ENCODE results near the gene ANP32E.
A peak's percentile ranks its signal among the peaks of the same experiment; 100 is the strongest.
"Not testable (repeated sequence)": the region's sequence is repeated elsewhere in the genome, so short reads cannot be mapped to it uniquely, and the experiment has no call there.

The ANP32E gene

GRCh38 chr1:150212070-150212469 is 23.8 kb downstream of the ANP32E start:
- no peak overlapping the region for H3K4me3 ChIP-seq (replicated peaks; ENCODE audit: low read depth, low read length)
- TF ChIP-seq, protein P1, sequence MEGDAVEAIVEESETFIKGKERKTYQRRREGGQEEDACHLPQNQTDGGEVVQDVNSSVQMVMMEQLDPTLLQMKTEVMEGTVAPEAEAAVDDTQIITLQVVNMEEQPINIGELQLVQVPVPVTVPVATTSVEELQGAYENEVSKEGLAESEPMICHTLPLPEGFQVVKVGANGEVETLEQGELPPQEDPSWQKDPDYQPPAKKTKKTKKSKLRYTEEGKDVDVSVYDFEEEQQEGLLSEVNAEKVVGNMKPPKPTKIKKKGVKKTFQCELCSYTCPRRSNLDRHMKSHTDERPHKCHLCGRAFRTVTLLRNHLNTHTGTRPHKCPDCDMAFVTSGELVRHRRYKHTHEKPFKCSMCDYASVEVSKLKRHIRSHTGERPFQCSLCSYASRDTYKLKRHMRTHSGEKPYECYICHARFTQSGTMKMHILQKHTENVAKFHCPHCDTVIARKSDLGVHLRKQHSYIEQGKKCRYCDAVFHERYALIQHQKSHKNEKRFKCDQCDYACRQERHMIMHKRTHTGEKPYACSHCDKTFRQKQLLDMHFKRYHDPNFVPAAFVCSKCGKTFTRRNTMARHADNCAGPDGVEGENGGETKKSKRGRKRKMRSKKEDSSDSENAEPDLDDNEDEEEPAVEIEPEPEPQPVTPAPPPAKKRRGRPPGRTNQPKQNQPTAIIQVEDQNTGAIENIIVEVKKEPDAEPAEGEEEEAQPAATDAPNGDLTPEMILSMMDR (IDR thresholded peaks at IDR 0.05; ENCODE audit: low read length, missing control alignments) = no peak
- no peak for DNase-seq (ENCODE audit: low read depth)

- TF ChIP-seq, protein P1 (IDR thresholded peaks at IDR 0.05; ENCODE audit: low read length, missing control alignments) = no peak
- no peak for DNase-seq (ENCODE audit: low read depth)
- H3K4me3 ChIP-seq (replicated peaks; ENCODE audit: low read depth, low read length) = no peak overlapping the region
Measured at GRCh38 chr1:150210706-150211105, 25.2 kb downstream of the ANP32E start.

DNA sequence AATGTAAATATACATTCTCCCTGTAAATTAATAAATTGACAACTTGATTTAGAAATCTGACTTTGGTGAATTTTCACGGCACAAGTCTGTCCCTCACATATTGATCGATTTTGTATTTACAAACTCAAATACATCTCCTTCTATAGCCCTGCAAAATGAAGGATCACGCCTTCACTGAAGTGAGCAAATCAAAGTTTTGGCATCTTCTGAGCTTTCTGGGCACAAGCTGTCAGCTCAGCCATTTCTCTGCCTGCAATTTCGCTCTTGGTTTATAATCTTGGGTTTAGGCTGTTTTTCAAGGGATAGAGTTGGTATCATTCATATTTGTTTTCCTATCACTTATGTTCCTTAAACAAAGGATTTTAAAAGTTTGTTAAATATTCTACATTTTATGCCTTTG is 25.8 kb downstream of the ANP32E start:
- H3K4me3 ChIP-seq (replicated peaks; ENCODE audit: low read depth, low read length) = no peak overlapping the region
- no peak for DNase-seq (ENCODE audit: low read depth)
- TF ChIP-seq, protein P1 (IDR thresholded peaks at IDR 0.05; ENCODE audit: low read length, missing control alignments) = no peak

- not testable (repeated sequence) for DNase-seq (ENCODE audit: low read depth)
Measured at GRCh38 chr1:150208460-150208859, 27.5 kb downstream of the ANP32E start.

GRCh38 chr1:150207281-150207971 is 28.5 kb downstream of the ANP32E start:
- TF ChIP-seq, protein P1 (IDR thresholded peaks at IDR 0.05; ENCODE audit: low read length, missing control alignments) = no peak
- H3K4me3 ChIP-seq (replicated peaks; ENCODE audit: low read depth, low read length) = no peak overlapping the region

More at GRCh38 chr1:150208460-150208859, 27.5 kb downstream of the ANP32E start:
- H3K4me3 ChIP-seq (replicated peaks; ENCODE audit: low read depth, low read length) = not testable (repeated sequence)

DNA sequence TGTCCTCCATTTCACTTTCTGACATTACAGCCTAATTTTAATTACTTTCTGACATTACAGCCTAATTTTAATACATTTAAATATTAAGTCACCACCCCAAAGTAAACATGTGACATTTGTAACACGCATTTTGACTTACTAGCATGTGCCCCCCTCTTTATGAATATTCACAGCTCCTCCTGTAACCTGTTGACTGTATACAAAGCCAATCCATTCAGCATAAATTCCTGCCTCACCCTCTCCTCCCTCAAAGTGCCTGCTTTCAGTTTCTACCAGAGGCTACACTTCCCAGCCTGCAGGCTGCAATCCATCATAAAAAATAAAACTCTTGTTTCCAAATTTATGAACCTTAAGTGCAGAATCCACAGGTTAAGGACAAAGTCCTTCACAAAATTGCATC is 39.5 kb downstream of the ANP32E start:
- TF ChIP-seq, protein P1 (IDR thresholded peaks at IDR 0.05; ENCODE audit: low read length, missing control alignments) = no peak
- no peak for DNase-seq (ENCODE audit: low read depth)
- H3K4me3 ChIP-seq (replicated peaks; ENCODE audit: low read depth, low read length) = no peak overlapping the region

More at GRCh38 chr1:150207281-150207971, 28.5 kb downstream of the ANP32E start:
- no peak for DNase-seq (ENCODE audit: low read depth)

DNA sequence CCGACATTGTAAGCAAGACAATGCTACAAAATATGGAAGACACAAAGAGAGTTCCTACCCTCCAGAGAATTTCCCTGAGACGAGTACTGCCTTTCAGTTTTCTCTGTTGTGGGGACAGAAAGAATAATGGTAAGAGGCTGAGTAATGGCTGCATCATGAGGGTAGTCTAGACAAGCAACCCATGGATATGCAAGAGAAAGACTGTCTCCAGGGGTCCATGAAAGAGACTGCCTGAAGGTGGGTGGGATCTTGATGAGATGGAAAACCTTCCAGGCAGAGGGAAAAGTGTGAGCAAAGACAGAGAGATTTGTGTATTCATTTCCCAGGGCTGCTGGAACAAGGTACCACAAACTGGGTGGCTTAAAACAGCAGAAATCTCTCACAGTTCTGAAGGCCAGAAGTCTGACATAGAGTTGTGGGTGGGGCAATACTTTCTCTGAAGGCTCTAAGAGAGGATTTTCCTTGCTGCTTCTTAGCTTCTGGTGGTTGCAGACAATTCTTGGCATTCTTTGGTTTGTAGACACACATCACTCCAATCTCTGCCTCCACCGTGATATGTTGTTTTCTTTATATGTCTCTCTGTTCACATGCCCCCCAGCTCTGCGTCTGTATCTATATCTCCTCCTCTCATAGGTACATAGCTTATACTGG is 41.4 kb downstream of the ANP32E start:
- H3K4me3 ChIP-seq (replicated peaks; ENCODE audit: low read depth, low read length) = no peak overlapping the region
- TF ChIP-seq, protein P1 (IDR thresholded peaks at IDR 0.05; ENCODE audit: low read length, missing control alignments) = no peak
- DNase-seq (ENCODE audit: low read depth) = peak; percentile 54
